ENCODE data around the gene NKIRAS2.

NKIRAS2 gene

GRCh38 chr17:42019509-42020404 is at the start of gene NKIRAS2:
NKIRAS2 (plus strand) TSS chr17:42020090; CDS start chr17:42021578, 1,488 bp downstream.
- DNase-seq: peak; percentile 96

GRCh38 chr17:41970901-41971331 is 49.0 kb upstream of the NKIRAS2 start:
- no peak for DNase-seq

GRCh38 chr17:41971721-41972523 is 48.0 kb upstream of the NKIRAS2 start:
- DNase-seq: no peak

GRCh38 chr17:41972571-41973407 is 47.1 kb upstream of the NKIRAS2 start:
- no peak for DNase-seq

GRCh38 chr17:41973408-41973811 is 46.5 kb upstream of the NKIRAS2 start:
- no peak for DNase-seq

- no peak for DNase-seq
Observed at GRCh38 chr17:41974031-41974430, 45.9 kb upstream of the NKIRAS2 start.

GRCh38 chr17:41974658-41975057 is 45.2 kb upstream of the NKIRAS2 start:
- no peak for DNase-seq

- DNase-seq: no peak
Observed at GRCh38 chr17:41975099-41976083, 44.5 kb upstream of the NKIRAS2 start.

- DNase-seq: no peak
Observed at GRCh38 chr17:41976142-41976768, 43.6 kb upstream of the NKIRAS2 start.

GRCh38 chr17:41977991-41978390 is 41.9 kb upstream of the NKIRAS2 start:
- DNase-seq: no peak

GRCh38 chr17:41982026-41982760 is 37.7 kb upstream of the NKIRAS2 start:
- no peak for DNase-seq

- no peak for DNase-seq
Observed at GRCh38 chr17:41984454-41984853, 35.4 kb upstream of the NKIRAS2 start.

GRCh38 chr17:41985919-41986318 is 34.0 kb upstream of the NKIRAS2 start:
- DNase-seq: no peak

- no peak for DNase-seq
Observed at GRCh38 chr17:41986634-41987033, 33.3 kb upstream of the NKIRAS2 start.

- DNase-seq: no peak
Observed at GRCh38 chr17:41987642-41988041, 32.2 kb upstream of the NKIRAS2 start.

- no peak for DNase-seq
Observed at GRCh38 chr17:41988418-41988817, 31.5 kb upstream of the NKIRAS2 start.

- no peak for DNase-seq
Observed at GRCh38 chr17:41989702-41990419, 30.0 kb upstream of the NKIRAS2 start.

GRCh38 chr17:41992576-41992975 is 27.3 kb upstream of the NKIRAS2 start:
- no peak for DNase-seq

GRCh38 chr17:41996855-41997164 is 23.1 kb upstream of the NKIRAS2 start:
- DNase-seq: no peak

- no peak for DNase-seq
Observed at GRCh38 chr17:41998497-41998896, 21.4 kb upstream of the NKIRAS2 start.
